Activated CD4-positive, alpha-beta T cell treated with anti-CD3 and anti-CD28 coated beads, Interleukin-2, amount 50 U/mL, for 24 hours (primary cell): ENCODE results near the gene RGS7.
"Not testable (repeated sequence)": the region's sequence is repeated elsewhere in the genome, so short reads cannot be mapped to it uniquely, and the experiment has no call there.

Source experiments
- DNase-seq, 2 donors: peaks; one replicate each; pipeline ENCODE4 v3.0.0-alpha.2; 2020; ENCODE audit warnings: low read depth in 1 of 2, low spot score in 1 of 2

The RGS7 gene

DNA sequence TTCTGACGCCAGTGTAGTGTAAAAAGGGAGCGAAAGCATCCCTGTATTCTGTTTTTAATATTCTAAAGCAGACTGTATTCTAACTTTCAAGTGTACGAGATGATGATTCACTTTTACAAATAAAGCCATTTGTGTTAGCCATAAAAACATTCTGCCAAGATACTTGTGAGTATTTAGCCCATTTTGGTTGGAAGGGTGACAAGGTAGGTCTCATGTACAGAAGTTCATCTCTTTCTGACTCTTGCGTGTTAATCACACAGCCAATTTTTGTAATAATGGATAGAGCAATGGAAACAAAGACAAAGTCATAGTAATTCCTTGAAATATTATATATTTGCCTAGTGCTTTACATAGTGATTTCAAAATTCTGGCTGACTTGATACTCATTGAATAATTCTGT, 619.7 kb downstream of the RGS7 start:
- no peak for DNase-seq

DNA sequence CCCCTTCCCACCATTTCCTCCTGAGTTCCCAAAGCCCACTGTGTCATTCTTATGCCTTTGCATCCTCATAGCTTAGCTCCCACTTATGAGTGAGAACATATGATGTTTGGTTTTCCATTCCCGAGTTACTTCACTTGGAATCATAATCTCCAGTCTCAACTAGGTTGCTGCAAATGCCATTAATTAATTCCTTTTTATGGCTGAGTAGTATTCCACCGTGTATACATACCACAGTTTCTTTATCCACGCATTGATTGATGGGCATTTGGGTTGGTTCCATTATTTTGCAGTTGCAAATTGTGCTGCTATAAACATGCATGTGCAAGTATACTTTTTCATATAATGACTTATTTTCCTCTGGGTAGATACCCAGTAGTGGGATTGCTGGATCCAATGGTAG, 622.3 kb downstream of the RGS7 start:
- not testable (repeated sequence) for DNase-seq

DNA sequence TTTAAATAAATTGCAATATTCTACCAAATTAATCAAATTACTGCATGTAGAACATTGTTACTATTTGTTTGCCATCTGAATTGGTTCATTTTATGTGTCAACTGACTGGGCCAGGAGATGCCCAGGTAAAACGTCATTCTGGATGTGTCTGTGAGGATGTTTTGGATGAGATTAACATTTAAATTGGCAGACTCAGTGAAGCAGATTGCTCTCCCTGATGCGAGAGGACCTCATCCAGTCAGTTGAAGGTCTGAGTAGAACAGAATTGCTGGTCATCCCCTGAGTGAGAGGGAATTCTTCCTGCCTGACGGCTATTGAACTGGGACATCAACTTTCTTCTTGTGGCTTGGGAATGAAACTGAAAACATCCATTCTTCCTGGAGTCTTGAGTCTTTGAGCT, 623.0 kb downstream of the RGS7 start:
- DNase-seq: no peak

DNA sequence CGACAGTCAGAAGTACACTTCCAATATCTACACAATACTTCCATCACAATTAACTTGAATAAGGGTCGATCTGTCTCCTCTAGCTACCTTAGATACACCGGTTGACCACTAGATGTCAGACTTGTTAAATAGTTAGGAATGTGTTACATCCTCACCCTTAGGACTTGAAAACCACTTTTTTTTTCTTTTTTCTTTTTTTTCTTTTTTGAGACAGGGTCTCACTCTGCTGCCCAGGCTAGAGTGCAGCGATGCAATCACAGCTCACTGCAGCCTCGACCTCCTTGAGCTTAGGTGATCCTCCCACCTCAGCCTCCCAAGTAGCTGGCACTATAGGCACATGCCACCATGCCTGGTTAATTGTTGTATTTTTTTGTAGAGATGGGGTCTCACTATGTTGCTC, 624.6 kb downstream of the RGS7 start:
- DNase-seq: no peak
